Measurements from ENCODE around the gene OR2B2.
A peak's percentile ranks its signal among the peaks of the same experiment; 100 is the strongest.
"Not testable (repeated sequence)": the region's sequence is repeated elsewhere in the genome, so short reads cannot be mapped to it uniquely, and the experiment has no call there.

OR2B2 gene

GRCh38 chr6:27911956-27912446, at the start of gene OR2B2:
OR2B2 (minus strand) TSS chr6:27912396; CDS start chr6:27912319, 77 bp downstream.
- DNase-seq = no peak

- DNase-seq = no peak
Measured at GRCh38 chr6:27957516-27957915, 45.3 kb upstream of the OR2B2 start.

GRCh38 chr6:27956941-27957340, 44.7 kb upstream of the OR2B2 start, which contains the start of gene OR2B6:
OR2B6 (plus strand) TSS chr6:27957241; CDS start chr6:27957241, 0 bp downstream.
- no peak for DNase-seq

GRCh38 chr6:27951040-27951439, 38.8 kb upstream of the OR2B2 start:
- no peak for DNase-seq

GRCh38 chr6:27948237-27948636, 36.0 kb upstream of the OR2B2 start:
- DNase-seq = no peak

GRCh38 chr6:27943072-27943471, 30.9 kb upstream of the OR2B2 start:
- DNase-seq = not testable (repeated sequence)

- DNase-seq = no peak
Measured at GRCh38 chr6:27940766-27941165, 28.6 kb upstream of the OR2B2 start.

- no peak for DNase-seq
Measured at GRCh38 chr6:27931209-27931608, 19.0 kb upstream of the OR2B2 start.

- not testable (repeated sequence) for DNase-seq
Measured at GRCh38 chr6:27929930-27930329, 17.7 kb upstream of the OR2B2 start.

- not testable (repeated sequence) for DNase-seq
Measured at GRCh38 chr6:27928041-27928440, 15.8 kb upstream of the OR2B2 start.

- DNase-seq = no peak
Measured at GRCh38 chr6:27924179-27924578, 12.0 kb upstream of the OR2B2 start.

GRCh38 chr6:27922949-27923348, 10.8 kb upstream of the OR2B2 start:
- DNase-seq = no peak

- DNase-seq = peak in 1 of 2 experiments; percentile 12
Measured at GRCh38 chr6:27908017-27908416, 4.2 kb downstream of the OR2B2 start.

- peak; percentile 76 to 83 for DNase-seq
Measured at GRCh38 chr6:27902335-27903314, 9.6 kb downstream of the OR2B2 start.

- no peak for DNase-seq
Measured at GRCh38 chr6:27901801-27902200, 10.4 kb downstream of the OR2B2 start.

GRCh38 chr6:27900197-27900596, 12.0 kb downstream of the OR2B2 start:
- not testable (repeated sequence) for DNase-seq

- DNase-seq = no peak
Measured at GRCh38 chr6:27899543-27899942, 12.7 kb downstream of the OR2B2 start.

GRCh38 chr6:27897580-27898206, 14.5 kb downstream of the OR2B2 start:
- DNase-seq = no peak

- DNase-seq = no peak
Measured at GRCh38 chr6:27896398-27896796, 15.8 kb downstream of the OR2B2 start.

GRCh38 chr6:27894839-27895762, 17.1 kb downstream of the OR2B2 start:
- peak; percentile 68 to 88 for DNase-seq

- peak; percentile 96 to 98 for DNase-seq
Measured at GRCh38 chr6:27893836-27894807, 18.1 kb downstream of the OR2B2 start.
